Measurements from ENCODE around the gene PCDH15.

The PCDH15 gene

GRCh38 chr10:54800741-54801421 is at the start of gene PCDH15:
PCDH15 (minus strand) TSS chr10:54801231; CDS start chr10:54664262, 136,969 bp downstream.
- DNase-seq (ENCODE audit: low read depth) = no peak
- no peak for TF ChIP-seq CTCF (IDR thresholded peaks at IDR 0.05; ENCODE audit: low read depth, low read length, missing control alignments)
- H3K4me3 ChIP-seq (ENCODE audit: low read depth, low read length) = no peak within 1 kb of the TSS

- no peak for DNase-seq (ENCODE audit: low read depth)
- no peak overlapping the region for H3K4me3 ChIP-seq (ENCODE audit: low read depth, low read length)
- no peak for TF ChIP-seq CTCF (IDR thresholded peaks at IDR 0.05; ENCODE audit: low read depth, low read length, missing control alignments)
These were observed 42.9 kb upstream of the PCDH15 start for GRCh38 chr10:54843932-54844331.

GRCh38 chr10:54843085-54843646 is 42.1 kb upstream of the PCDH15 start:
- no peak for TF ChIP-seq CTCF (IDR thresholded peaks at IDR 0.05; ENCODE audit: low read depth, low read length, missing control alignments)
- DNase-seq (ENCODE audit: low read depth) = no peak
- no peak overlapping the region for H3K4me3 ChIP-seq (ENCODE audit: low read depth, low read length)

- DNase-seq (ENCODE audit: low read depth) = no peak
- H3K4me3 ChIP-seq (ENCODE audit: low read depth, low read length) = no peak overlapping the region
- no peak for TF ChIP-seq CTCF (IDR thresholded peaks at IDR 0.05; ENCODE audit: low read depth, low read length, missing control alignments)
These were observed 36.4 kb upstream of the PCDH15 start for GRCh38 chr10:54837479-54837878.

GRCh38 chr10:54833029-54833428 is 32.0 kb upstream of the PCDH15 start:
- no peak for TF ChIP-seq CTCF (IDR thresholded peaks at IDR 0.05; ENCODE audit: low read depth, low read length, missing control alignments)
- H3K4me3 ChIP-seq (ENCODE audit: low read depth, low read length) = no peak overlapping the region
- no peak for DNase-seq (ENCODE audit: low read depth)

GRCh38 chr10:54826994-54827560 is 26.0 kb upstream of the PCDH15 start:
- no peak for TF ChIP-seq CTCF (IDR thresholded peaks at IDR 0.05; ENCODE audit: low read depth, low read length, missing control alignments)
- no peak overlapping the region for H3K4me3 ChIP-seq (ENCODE audit: low read depth, low read length)
- no peak for DNase-seq (ENCODE audit: low read depth)
